Stimulated activated naive B cell treated with anti-CD40 and anti-IgM and Interleukin-4, amounts not matched to agents 10 μg/mL and 1 μg/mL and 100 μg/mL, for 72 hours (primary cell): Measurements from ENCODE around the gene CERT1.
A peak's percentile ranks its signal among the peaks of the same experiment; 100 is the strongest.

Experiments
- ATAC-seq, 2 donors: fragments of 150-1000 bp; cut with Tn5 transposase; replicated peaks; 2 replicates each; pipeline ENCODE4 v1.10.0; 2021; ENCODE audit warnings: moderate library complexity in 1 of 2
- DNase-seq: peaks from one replicate; pipeline ENCODE4 v3.0.0; 2021
- H3K27ac Mint-ChIP-seq: one replicate; pipeline ENCODE4 v1.8.0; 2022; ENCODE audit warnings: mild to moderate bottlenecking, mixed read lengths
- H3K27me3 Mint-ChIP-seq, 2 donors: one replicate each; pipeline ENCODE4 v1.8.0; 2022; ENCODE audit warnings: mixed read lengths in 2 of 2
- H3K36me3 Mint-ChIP-seq, 2 donors: one replicate each; pipeline ENCODE4 v1.8.0; 2022; ENCODE audit warnings: mixed read lengths in 2 of 2, mild to moderate bottlenecking in 1 of 2
- H3K4me1 Mint-ChIP-seq, 2 donors: one replicate each; pipeline ENCODE4 v1.8.0; 2022; ENCODE audit warnings: mixed read lengths in 2 of 2, mild to moderate bottlenecking in 1 of 2
- H3K4me3 Mint-ChIP-seq, 2 donors: one replicate each; pipeline ENCODE4 v1.8.0; 2022; ENCODE audit warnings: mild to moderate bottlenecking in 2 of 2, mixed read lengths in 2 of 2, moderate library complexity in 1 of 2
- H3K9me3 Mint-ChIP-seq, 2 donors: one replicate each; pipeline ENCODE4 v1.8.0; 2022; ENCODE audit warnings: mixed read lengths in 2 of 2, mild to moderate bottlenecking in 1 of 2

Gene CERT1

GRCh38 chr5:75481024-75481423 lies 30.4 kb downstream of the CERT1 start:
- DNase-seq (no peak), ATAC-seq (peak; percentile 42 to 71)
- Mint-ChIP-seq H3K27me3 (no peaks in the 10 kb centered on the region), H3K9me3 (peaks cover 15 to 17% of the 10 kb centered on the region in 2 donors), H3K4me3 (no peak overlapping the region), H3K4me1 (peaks cover 16 to 38% of the 10 kb centered on the region in 2 donors), H3K27ac (no peak overlapping the region), H3K36me3 (peaks cover 39 to 53% of the 10 kb centered on the region in 2 donors)

GRCh38 chr5:75475364-75475763 lies 36.1 kb downstream of the CERT1 start:
- Mint-ChIP-seq H3K4me3 (no peak overlapping the region), H3K36me3 (peaks cover 20 to 43% of the 10 kb centered on the region in 2 donors), H3K9me3 (peaks cover 3 to 4% of the 10 kb centered on the region in 2 donors), H3K27ac (no peak overlapping the region), H3K27me3 (no peaks in the 10 kb centered on the region), H3K4me1 (peaks cover 11 to 24% of the 10 kb centered on the region in 2 donors)
- ATAC-seq (no peak), DNase-seq (no peak)

GRCh38 chr5:75473463-75473862 lies 38.0 kb downstream of the CERT1 start:
- no peak for DNase-seq
- H3K36me3 Mint-ChIP-seq, result peaks cover 33 to 51% of the 10 kb centered on the region in 2 donors
- H3K27ac Mint-ChIP-seq, result no peak overlapping the region
- H3K4me3 Mint-ChIP-seq, result no peak overlapping the region
- no peak for ATAC-seq
- H3K9me3 Mint-ChIP-seq, result peaks cover 12% of the 10 kb centered on the region in 2 donors
- H3K4me1 Mint-ChIP-seq, result peaks cover 16 to 24% of the 10 kb centered on the region in 2 donors
- H3K27me3 Mint-ChIP-seq, result no peaks in the 10 kb centered on the region

GRCh38 chr5:75472973-75473372 lies 38.5 kb downstream of the CERT1 start:
- peaks cover 35 to 55% of the 10 kb centered on the region in 2 donors for H3K36me3 Mint-ChIP-seq
- no peak overlapping the region for H3K27ac Mint-ChIP-seq
- H3K27me3 Mint-ChIP-seq, result no peaks in the 10 kb centered on the region

GRCh38 chr5:75471193-75471592 lies 40.2 kb downstream of the CERT1 start:
- H3K9me3 Mint-ChIP-seq, result peaks cover 12% of the 10 kb centered on the region in 2 donors
- H3K36me3 Mint-ChIP-seq, result peaks cover 35 to 53% of the 10 kb centered on the region in 2 donors
- H3K27ac Mint-ChIP-seq, result no peak overlapping the region
- DNase-seq, result no peak
- no peak for ATAC-seq
- H3K27me3 Mint-ChIP-seq, result no peaks in the 10 kb centered on the region
- peaks cover 17 to 26% of the 10 kb centered on the region in 2 donors for H3K4me1 Mint-ChIP-seq
- no peak overlapping the region for H3K4me3 Mint-ChIP-seq

More at GRCh38 chr5:75472973-75473372, 38.5 kb downstream of the CERT1 start:
- H3K4me3 Mint-ChIP-seq, result no peak overlapping the region
- DNase-seq (no peak), ATAC-seq (no peak)
- peaks cover 12% of the 10 kb centered on the region in 2 donors for H3K9me3 Mint-ChIP-seq
- H3K4me1 Mint-ChIP-seq, result peaks cover 17 to 22% of the 10 kb centered on the region in 2 donors

- DNase-seq (no peak), ATAC-seq (no peak)
- Mint-ChIP-seq H3K27me3 (no peaks in the 10 kb centered on the region), H3K4me1 (peaks cover 22 to 43% of the 10 kb centered on the region in 2 donors), H3K4me3 (no peak overlapping the region), H3K27ac (no peak overlapping the region), H3K9me3 (peaks cover 12% of the 10 kb centered on the region in 2 donors), H3K36me3 (peaks cover 33 to 51% of the 10 kb centered on the region in 2 donors)
These were observed 42.4 kb downstream of the CERT1 start for GRCh38 chr5:75469017-75469416.

GRCh38 chr5:75468593-75468992 lies 42.8 kb downstream of the CERT1 start:
- H3K4me3 Mint-ChIP-seq, result no peak overlapping the region
- H3K27ac Mint-ChIP-seq, result no peak overlapping the region
- ATAC-seq (no peak), DNase-seq (no peak)
- peaks cover 25 to 46% of the 10 kb centered on the region in 2 donors for H3K4me1 Mint-ChIP-seq
- H3K27me3 Mint-ChIP-seq, result no peaks in the 10 kb centered on the region
- H3K36me3 Mint-ChIP-seq, result peaks cover 35 to 54% of the 10 kb centered on the region in 2 donors
- H3K9me3 Mint-ChIP-seq, result peaks cover 12% of the 10 kb centered on the region in 2 donors

GRCh38 chr5:75466006-75466716 lies 45.3 kb downstream of the CERT1 start:
- no peak for ATAC-seq
- Mint-ChIP-seq H3K27me3 (no peaks in the 10 kb centered on the region), H3K4me3 (no peak overlapping the region), H3K9me3 (peaks cover 12 to 15% of the 10 kb centered on the region in 2 donors), H3K36me3 (peaks cover 27 to 47% of the 10 kb centered on the region in 2 donors), H3K4me1 (peaks cover 27 to 57% of the 10 kb centered on the region in 2 donors), H3K27ac (no peak overlapping the region)
- no peak for DNase-seq

GRCh38 chr5:75465480-75465879 lies 45.9 kb downstream of the CERT1 start:
- ATAC-seq, result no peak
- H3K4me3 Mint-ChIP-seq, result no peak overlapping the region
- peaks cover 23 to 40% of the 10 kb centered on the region in 2 donors for H3K36me3 Mint-ChIP-seq
- DNase-seq, result no peak
- no peaks in the 10 kb centered on the region for H3K27me3 Mint-ChIP-seq
- peaks cover 11% of the 10 kb centered on the region in 2 donors for H3K9me3 Mint-ChIP-seq
- H3K4me1 Mint-ChIP-seq, result peaks cover 30 to 59% of the 10 kb centered on the region in 2 donors
- no peak overlapping the region for H3K27ac Mint-ChIP-seq

GRCh38 chr5:75463726-75464125 lies 47.7 kb downstream of the CERT1 start:
- DNase-seq (no peak), ATAC-seq (no peak)
- no peaks in the 10 kb centered on the region for H3K27me3 Mint-ChIP-seq
- peaks cover 12 to 31% of the 10 kb centered on the region in 2 donors for H3K36me3 Mint-ChIP-seq
- H3K4me3 Mint-ChIP-seq, result no peak overlapping the region
- H3K27ac Mint-ChIP-seq, result no peak overlapping the region
- H3K4me1 Mint-ChIP-seq, result peaks cover 28 to 60% of the 10 kb centered on the region in 2 donors
- H3K9me3 Mint-ChIP-seq, result peaks cover 3 to 5% of the 10 kb centered on the region in 2 donors

GRCh38 chr5:75461679-75462078 lies 49.8 kb downstream of the CERT1 start:
- Mint-ChIP-seq H3K27me3 (no peaks in the 10 kb centered on the region), H3K4me1 (peaks cover 28 to 54% of the 10 kb centered on the region in 2 donors), H3K9me3 (peaks cover 2 to 3% of the 10 kb centered on the region in 2 donors), H3K27ac (no peak overlapping the region), H3K4me3 (no peak overlapping the region), H3K36me3 (peaks cover 11 to 31% of the 10 kb centered on the region in 2 donors)
- no peak for DNase-seq
- ATAC-seq, result no peak

- peak; percentile 94 for ATAC-seq
- H3K27ac Mint-ChIP-seq, result no peak overlapping the region
- no peak for DNase-seq
- no peaks in the 10 kb centered on the region for H3K27me3 Mint-ChIP-seq
- no peak overlapping the region for H3K4me3 Mint-ChIP-seq
- peaks cover 28 to 48% of the 10 kb centered on the region in 2 donors for H3K4me1 Mint-ChIP-seq
- H3K36me3 Mint-ChIP-seq, result peaks cover 12 to 31% of the 10 kb centered on the region in 2 donors
- H3K9me3 Mint-ChIP-seq, result peaks cover 2 to 3% of the 10 kb centered on the region in 2 donors
These were observed 50.4 kb downstream of the CERT1 start for GRCh38 chr5:75460942-75461610.

- Mint-ChIP-seq H3K36me3 (peaks cover 15 to 34% of the 10 kb centered on the region in 2 donors), H3K4me3 (no peak overlapping the region), H3K27ac (no peak overlapping the region), H3K27me3 (no peaks in the 10 kb centered on the region), H3K9me3 (peaks cover 2 to 3% of the 10 kb centered on the region in 2 donors), H3K4me1 (peaks cover 26 to 43% of the 10 kb centered on the region in 2 donors)
- DNase-seq (no peak), ATAC-seq (no peak)
These were observed 50.9 kb downstream of the CERT1 start for GRCh38 chr5:75460532-75460931.

GRCh38 chr5:75457691-75458090 lies 53.7 kb downstream of the CERT1 start:
- ATAC-seq, result no peak
- peaks cover 20 to 44% of the 10 kb centered on the region in 2 donors for H3K36me3 Mint-ChIP-seq
- no peak for DNase-seq
- H3K4me1 Mint-ChIP-seq, result peaks cover 15 to 21% of the 10 kb centered on the region in 2 donors
- no peaks in the 10 kb centered on the region for H3K27me3 Mint-ChIP-seq
- no peak overlapping the region for H3K4me3 Mint-ChIP-seq
- peaks cover 2 to 3% of the 10 kb centered on the region in 2 donors for H3K9me3 Mint-ChIP-seq
- H3K27ac Mint-ChIP-seq, result no peak overlapping the region
